ENCODE results near the gene FRRS1.
"Not testable (repeated sequence)": the region's sequence is repeated elsewhere in the genome, so short reads cannot be mapped to it uniquely, and the experiment has no call there.

FRRS1 gene

GRCh38 chr1:99768104-99768503 is 1.7 kb upstream of the FRRS1 start:
- DNase-seq (ENCODE audit: low read depth in 1 of 2, low spot score in 1 of 2), result no peak

GRCh38 chr1:99764909-99765308 is 1.5 kb downstream of the FRRS1 start:
- DNase-seq (ENCODE audit: low read depth in 1 of 2, low spot score in 1 of 2), result no peak

GRCh38 chr1:99764439-99764838 is 2.0 kb downstream of the FRRS1 start:
- no peak for DNase-seq (ENCODE audit: low read depth in 1 of 2, low spot score in 1 of 2)

GRCh38 chr1:99763956-99764355 is 2.5 kb downstream of the FRRS1 start:
- no peak for DNase-seq (ENCODE audit: low read depth in 1 of 2, low spot score in 1 of 2)

GRCh38 chr1:99761774-99762173 is 4.7 kb downstream of the FRRS1 start:
- no peak for DNase-seq (ENCODE audit: low read depth in 1 of 2, low spot score in 1 of 2)

- DNase-seq (ENCODE audit: low read depth in 1 of 2, low spot score in 1 of 2), result no peak
These were observed 6.8 kb downstream of the FRRS1 start for GRCh38 chr1:99759518-99760160.

GRCh38 chr1:99758686-99759517 is 7.5 kb downstream of the FRRS1 start:
- not testable (repeated sequence) for DNase-seq (ENCODE audit: low read depth in 1 of 2, low spot score in 1 of 2)

GRCh38 chr1:99758073-99758511 is 8.3 kb downstream of the FRRS1 start:
- DNase-seq (ENCODE audit: low read depth in 1 of 2, low spot score in 1 of 2), result no peak

GRCh38 chr1:99756598-99756997 is 9.8 kb downstream of the FRRS1 start:
- no peak for DNase-seq (ENCODE audit: low read depth in 1 of 2, low spot score in 1 of 2)

GRCh38 chr1:99755664-99756063 is 10.8 kb downstream of the FRRS1 start:
- DNase-seq (ENCODE audit: low read depth in 1 of 2, low spot score in 1 of 2), result no peak

GRCh38 chr1:99754697-99755096 is 11.7 kb downstream of the FRRS1 start:
- DNase-seq (ENCODE audit: low read depth in 1 of 2, low spot score in 1 of 2), result no peak

GRCh38 chr1:99754055-99754626 is 12.3 kb downstream of the FRRS1 start:
- DNase-seq (ENCODE audit: low read depth in 1 of 2, low spot score in 1 of 2), result no peak

GRCh38 chr1:99751877-99752504 is 14.4 kb downstream of the FRRS1 start:
- no peak for DNase-seq (ENCODE audit: low read depth in 1 of 2, low spot score in 1 of 2)

GRCh38 chr1:99749504-99750347 is 16.7 kb downstream of the FRRS1 start:
- DNase-seq (ENCODE audit: low read depth in 1 of 2, low spot score in 1 of 2), result no peak

- no peak for DNase-seq (ENCODE audit: low read depth in 1 of 2, low spot score in 1 of 2)
These were observed 18.0 kb downstream of the FRRS1 start for GRCh38 chr1:99748419-99748818.

- no peak for DNase-seq (ENCODE audit: low read depth in 1 of 2, low spot score in 1 of 2)
These were observed 20.8 kb downstream of the FRRS1 start for GRCh38 chr1:99745684-99746083.

- no peak for DNase-seq (ENCODE audit: low read depth in 1 of 2, low spot score in 1 of 2)
These were observed 21.4 kb downstream of the FRRS1 start for GRCh38 chr1:99745061-99745460.

- no peak for DNase-seq (ENCODE audit: low read depth in 1 of 2, low spot score in 1 of 2)
These were observed 26.3 kb downstream of the FRRS1 start for GRCh38 chr1:99740141-99740540.

- DNase-seq (ENCODE audit: low read depth in 1 of 2, low spot score in 1 of 2), result no peak
These were observed 27.5 kb downstream of the FRRS1 start for GRCh38 chr1:99738858-99739465.

GRCh38 chr1:99737016-99737415 is 29.4 kb downstream of the FRRS1 start:
- DNase-seq (ENCODE audit: low read depth in 1 of 2, low spot score in 1 of 2), result no peak
